ENCODE results near the gene PGBD5. TPM values are rescaled to one million over a fixed set of nuclear protein-coding genes. Genes with fewer than 3 reads are reported as not detected.

PGBD5 gene
- polyA plus RNA-seq, 4 donors = under 0.01 to 1.0 (median 0.48) TPM

- FAIRE-seq = no peak
These were observed 98.9 kb downstream of the PGBD5 start for GRCh38 chr1:230326971-230327891.

GRCh38 chr1:230323686-230324085 is 102.4 kb downstream of the PGBD5 start:
- FAIRE-seq = no peak
- H3K27ac ChIP-seq (ENCODE audit: low read depth in 1 of 3, low read length in 2 of 3) = no peak overlapping the region
- no peak for DNase-seq
- H3K4me3 ChIP-seq (ENCODE audit: low read depth in 1 of 3, low read length in 3 of 3) = no peak overlapping the region
- no peaks in the 10 kb centered on the region for H3K27me3 ChIP-seq (ENCODE audit: control insufficient read depth in 3 of 3, insufficient read depth in 3 of 3, low read length in 3 of 3)
- no peaks in the 10 kb centered on the region for H3K4me1 ChIP-seq (ENCODE audit: control insufficient read depth in 3 of 3, insufficient read depth in 2 of 3, low read depth in 1 of 3, low read length in 2 of 3)
- 88 to 98% (median 89%) methylated on average over 8 to 9 of the region's 9 CpGs for WGBS, 3 donors
- no peaks in the 10 kb centered on the region for H3K9me3 ChIP-seq (ENCODE audit: control insufficient read depth in 2 of 2, insufficient read depth in 1 of 2, low read depth in 1 of 2, low read length in 1 of 2)
- H3K36me3 ChIP-seq (ENCODE audit: control insufficient read depth in 3 of 3, insufficient read depth in 2 of 3, low read depth in 1 of 3, low read length in 3 of 3) = no peaks in the 10 kb centered on the region

More at GRCh38 chr1:230326971-230327891, 98.9 kb downstream of the PGBD5 start:
- no peak overlapping the region for H3K4me3 ChIP-seq (ENCODE audit: low read depth in 1 of 3, low read length in 3 of 3)
- H3K27me3 ChIP-seq (ENCODE audit: control insufficient read depth in 3 of 3, insufficient read depth in 3 of 3, low read length in 3 of 3) = no peaks in the 10 kb centered on the region
- H3K27ac ChIP-seq (ENCODE audit: low read depth in 1 of 3, low read length in 2 of 3) = no peak overlapping the region
- H3K4me1 ChIP-seq (ENCODE audit: control insufficient read depth in 3 of 3, insufficient read depth in 2 of 3, low read depth in 1 of 3, low read length in 2 of 3) = no peaks in the 10 kb centered on the region
- DNase-seq = peak in 1 of 2 donors; percentile 11
- WGBS, 3 donors = 82 to 84% (median 82%) methylated on average over 31 of the region's 31 CpGs
- no peaks in the 10 kb centered on the region for H3K9me3 ChIP-seq (ENCODE audit: control insufficient read depth in 2 of 2, insufficient read depth in 1 of 2, low read depth in 1 of 2, low read length in 1 of 2)
- no peaks in the 10 kb centered on the region for H3K36me3 ChIP-seq (ENCODE audit: control insufficient read depth in 3 of 3, insufficient read depth in 2 of 3, low read depth in 1 of 3, low read length in 3 of 3)

- no peaks in the 10 kb centered on the region for H3K27me3 ChIP-seq (ENCODE audit: control insufficient read depth in 3 of 3, insufficient read depth in 3 of 3, low read length in 3 of 3)
- H3K36me3 ChIP-seq (ENCODE audit: control insufficient read depth in 3 of 3, insufficient read depth in 2 of 3, low read depth in 1 of 3, low read length in 3 of 3) = no peaks in the 10 kb centered on the region
- H3K4me1 ChIP-seq (ENCODE audit: control insufficient read depth in 3 of 3, insufficient read depth in 2 of 3, low read depth in 1 of 3, low read length in 2 of 3) = no peaks in the 10 kb centered on the region
- no peak for FAIRE-seq
- H3K9me3 ChIP-seq (ENCODE audit: control insufficient read depth in 2 of 2, insufficient read depth in 1 of 2, low read depth in 1 of 2, low read length in 1 of 2) = no peaks in the 10 kb centered on the region
- no peak overlapping the region for H3K4me3 ChIP-seq (ENCODE audit: low read depth in 1 of 3, low read length in 3 of 3)
- DNase-seq = no peak
- H3K27ac ChIP-seq (ENCODE audit: low read depth in 1 of 3, low read length in 2 of 3) = no peak overlapping the region
- 89 to 91% (median 90%) methylated on average over 23 of the region's 23 CpGs for WGBS, 3 donors
These were observed 103.1 kb downstream of the PGBD5 start for GRCh38 chr1:230322967-230323547.

DNA sequence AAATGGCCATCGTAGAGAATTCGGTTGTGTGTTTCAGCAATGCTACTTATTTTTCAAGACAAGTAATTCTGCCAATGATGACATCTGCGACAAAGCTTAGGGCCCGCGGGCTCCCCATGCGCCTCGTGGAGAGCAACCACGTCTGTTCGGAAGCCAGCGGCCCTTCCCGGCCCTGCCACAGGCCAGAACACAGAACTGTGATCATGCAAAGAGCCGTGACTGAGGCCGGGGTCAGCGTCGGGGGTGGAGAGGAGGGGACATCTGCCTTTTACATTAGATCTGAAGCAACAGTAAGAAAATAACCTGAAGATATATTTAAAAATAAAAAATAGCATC is 103.7 kb downstream of the PGBD5 start:
- 89 to 95% (median 91%) methylated on average over 15 of the region's 15 CpGs for WGBS, 3 donors
- DNase-seq = no peak
- Histone ChIP-seq H3K36me3 (ENCODE audit: control insufficient read depth in 3 of 3, insufficient read depth in 2 of 3, low read depth in 1 of 3, low read length in 3 of 3) (no peaks in the 10 kb centered on the region), H3K27ac (ENCODE audit: low read depth in 1 of 3, low read length in 2 of 3) (no peak overlapping the region), H3K4me3 (ENCODE audit: low read depth in 1 of 3, low read length in 3 of 3) (no peak overlapping the region), H3K27me3 (ENCODE audit: control insufficient read depth in 3 of 3, insufficient read depth in 3 of 3, low read length in 3 of 3) (no peaks in the 10 kb centered on the region), H3K4me1 (ENCODE audit: control insufficient read depth in 3 of 3, insufficient read depth in 2 of 3, low read depth in 1 of 3, low read length in 2 of 3) (no peaks in the 10 kb centered on the region), H3K9me3 (ENCODE audit: control insufficient read depth in 2 of 2, insufficient read depth in 1 of 2, low read depth in 1 of 2, low read length in 1 of 2) (no peaks in the 10 kb centered on the region)
- FAIRE-seq = no peak

- Histone ChIP-seq H3K36me3 (ENCODE audit: control insufficient read depth in 3 of 3, insufficient read depth in 2 of 3, low read depth in 1 of 3, low read length in 3 of 3) (no peaks in the 10 kb centered on the region), H3K9me3 (ENCODE audit: control insufficient read depth in 2 of 2, insufficient read depth in 1 of 2, low read depth in 1 of 2, low read length in 1 of 2) (no peaks in the 10 kb centered on the region), H3K4me3 (ENCODE audit: low read depth in 1 of 3, low read length in 3 of 3) (no peak overlapping the region), H3K27me3 (ENCODE audit: control insufficient read depth in 3 of 3, insufficient read depth in 3 of 3, low read length in 3 of 3) (no peaks in the 10 kb centered on the region), H3K4me1 (ENCODE audit: control insufficient read depth in 3 of 3, insufficient read depth in 2 of 3, low read depth in 1 of 3, low read length in 2 of 3) (no peaks in the 10 kb centered on the region), H3K27ac (ENCODE audit: low read depth in 1 of 3, low read length in 2 of 3) (no peak overlapping the region)
- no peak for FAIRE-seq
- 89 to 90% (median 89%) methylated on average over 18 of the region's 18 CpGs for WGBS, 3 donors
- DNase-seq = no peak
These were observed 104.3 kb downstream of the PGBD5 start for GRCh38 chr1:230321741-230322420.

DNA sequence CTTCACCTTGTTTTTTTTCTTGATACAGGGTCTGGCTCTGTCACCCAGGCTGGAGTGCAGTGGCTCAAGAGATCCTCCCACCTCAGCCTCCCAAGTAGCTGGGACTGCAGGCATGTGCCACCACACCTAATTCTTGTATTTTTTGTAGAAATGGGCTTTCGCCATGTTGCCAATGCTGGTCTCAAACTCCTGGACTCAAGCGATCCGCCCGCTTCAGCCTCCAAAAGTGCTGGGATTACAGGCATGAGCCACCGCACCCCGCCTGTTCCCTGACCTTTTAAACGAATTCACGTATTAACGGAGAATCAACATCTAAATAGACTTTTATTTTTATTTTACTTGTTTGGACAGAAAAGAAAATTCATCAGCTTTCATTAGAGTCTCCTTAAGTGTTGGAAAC is 104.8 kb downstream of the PGBD5 start:
- Histone ChIP-seq H3K36me3 (ENCODE audit: control insufficient read depth in 3 of 3, insufficient read depth in 2 of 3, low read depth in 1 of 3, low read length in 3 of 3) (no peaks in the 10 kb centered on the region), H3K4me1 (ENCODE audit: control insufficient read depth in 3 of 3, insufficient read depth in 2 of 3, low read depth in 1 of 3, low read length in 2 of 3) (no peaks in the 10 kb centered on the region), H3K9me3 (ENCODE audit: control insufficient read depth in 2 of 2, insufficient read depth in 1 of 2, low read depth in 1 of 2, low read length in 1 of 2) (no peaks in the 10 kb centered on the region), H3K27me3 (ENCODE audit: control insufficient read depth in 3 of 3, insufficient read depth in 3 of 3, low read length in 3 of 3) (no peaks in the 10 kb centered on the region), H3K4me3 (ENCODE audit: low read depth in 1 of 3, low read length in 3 of 3) (no peak overlapping the region), H3K27ac (ENCODE audit: low read depth in 1 of 3, low read length in 2 of 3) (no peak overlapping the region)
- no peak for DNase-seq
- no peak for FAIRE-seq
- 93 to 97% (median 96%) methylated on average over 9 of the region's 9 CpGs for WGBS, 3 donors

DNA sequence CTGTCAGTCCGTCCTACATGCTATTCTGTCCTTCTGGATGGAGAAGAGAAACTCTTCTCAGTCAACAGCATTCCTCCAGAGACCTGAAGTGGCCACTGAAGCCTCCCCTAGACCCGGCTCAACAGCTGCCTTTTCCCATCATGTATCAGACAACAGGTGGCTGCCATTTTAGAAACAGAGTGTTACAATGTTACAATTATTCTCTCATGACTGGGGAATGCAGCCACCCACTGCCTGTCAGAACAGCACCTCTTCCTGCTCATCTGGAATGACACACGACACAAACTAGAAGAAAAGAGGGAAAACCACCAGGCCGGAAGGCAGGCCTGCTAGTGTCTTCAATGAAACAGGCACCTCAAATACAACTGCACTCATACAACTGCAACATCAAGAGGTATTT is 105.3 kb downstream of the PGBD5 start:
- 83 to 94% (median 87%) methylated on average over 4 of the region's 4 CpGs for WGBS, 3 donors
- Histone ChIP-seq H3K4me3 (ENCODE audit: low read depth in 1 of 3, low read length in 3 of 3) (no peak overlapping the region), H3K27ac (ENCODE audit: low read depth in 1 of 3, low read length in 2 of 3) (no peak overlapping the region), H3K36me3 (ENCODE audit: control insufficient read depth in 3 of 3, insufficient read depth in 2 of 3, low read depth in 1 of 3, low read length in 3 of 3) (no peaks in the 10 kb centered on the region), H3K27me3 (ENCODE audit: control insufficient read depth in 3 of 3, insufficient read depth in 3 of 3, low read length in 3 of 3) (no peaks in the 10 kb centered on the region), H3K9me3 (ENCODE audit: control insufficient read depth in 2 of 2, insufficient read depth in 1 of 2, low read depth in 1 of 2, low read length in 1 of 2) (no peaks in the 10 kb centered on the region), H3K4me1 (ENCODE audit: control insufficient read depth in 3 of 3, insufficient read depth in 2 of 3, low read depth in 1 of 3, low read length in 2 of 3) (no peaks in the 10 kb centered on the region)
- FAIRE-seq (no peak), DNase-seq (no peak)

- DNase-seq = no peak
- WGBS, 3 donors = 91% methylated on average over 17 of the region's 17 CpGs
- no peak for FAIRE-seq
- Histone ChIP-seq H3K27ac (ENCODE audit: low read depth in 1 of 3, low read length in 2 of 3) (no peak overlapping the region), H3K4me3 (ENCODE audit: low read depth in 1 of 3, low read length in 3 of 3) (no peak overlapping the region), H3K4me1 (ENCODE audit: control insufficient read depth in 3 of 3, insufficient read depth in 2 of 3, low read depth in 1 of 3, low read length in 2 of 3) (no peaks in the 10 kb centered on the region), H3K36me3 (ENCODE audit: control insufficient read depth in 3 of 3, insufficient read depth in 2 of 3, low read depth in 1 of 3, low read length in 3 of 3) (no peaks in the 10 kb centered on the region), H3K27me3 (ENCODE audit: control insufficient read depth in 3 of 3, insufficient read depth in 3 of 3, low read length in 3 of 3) (no peaks in the 10 kb centered on the region), H3K9me3 (ENCODE audit: control insufficient read depth in 2 of 2, insufficient read depth in 1 of 2, low read depth in 1 of 2, low read length in 1 of 2) (no peaks in the 10 kb centered on the region)
These were observed 107.0 kb downstream of the PGBD5 start for GRCh38 chr1:230319014-230319747.

Measured in small intestine (tissue), 7 donors.